ENCODE data around the gene KCNQ1.

KCNQ1 gene

DNA sequence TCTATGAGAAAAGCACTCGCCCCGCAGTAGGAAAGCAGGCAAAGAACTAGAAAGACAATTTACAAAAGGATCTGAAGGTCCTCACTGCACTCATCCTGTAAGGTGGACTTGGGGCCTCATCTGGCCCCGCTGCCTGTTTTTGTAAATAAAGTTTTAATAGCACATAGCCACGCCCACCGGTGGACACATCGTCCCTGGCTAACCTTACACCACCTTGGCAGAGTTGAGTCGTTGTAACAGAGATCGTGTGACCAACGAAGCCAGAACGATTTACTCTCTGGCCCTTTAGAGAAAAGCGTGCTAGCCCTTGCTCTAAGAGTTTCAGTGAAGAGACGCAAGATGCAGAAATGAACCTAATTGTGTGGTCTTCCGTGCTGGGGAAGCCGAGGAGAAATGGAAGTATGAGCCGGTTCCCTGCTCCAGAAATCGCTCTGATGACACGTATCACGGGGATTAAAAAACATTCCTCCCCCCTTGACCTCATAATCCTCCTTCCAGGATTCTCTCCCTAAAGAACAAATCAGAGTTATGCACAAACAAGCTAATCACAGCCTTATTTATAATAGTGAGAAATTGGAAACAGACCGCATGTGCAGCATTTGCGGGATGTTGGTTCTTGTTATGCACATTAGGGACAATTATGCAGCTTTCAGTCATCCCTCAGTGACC is 360.7 kb downstream of the KCNQ1 start:
- no peak for FAIRE-seq

DNA sequence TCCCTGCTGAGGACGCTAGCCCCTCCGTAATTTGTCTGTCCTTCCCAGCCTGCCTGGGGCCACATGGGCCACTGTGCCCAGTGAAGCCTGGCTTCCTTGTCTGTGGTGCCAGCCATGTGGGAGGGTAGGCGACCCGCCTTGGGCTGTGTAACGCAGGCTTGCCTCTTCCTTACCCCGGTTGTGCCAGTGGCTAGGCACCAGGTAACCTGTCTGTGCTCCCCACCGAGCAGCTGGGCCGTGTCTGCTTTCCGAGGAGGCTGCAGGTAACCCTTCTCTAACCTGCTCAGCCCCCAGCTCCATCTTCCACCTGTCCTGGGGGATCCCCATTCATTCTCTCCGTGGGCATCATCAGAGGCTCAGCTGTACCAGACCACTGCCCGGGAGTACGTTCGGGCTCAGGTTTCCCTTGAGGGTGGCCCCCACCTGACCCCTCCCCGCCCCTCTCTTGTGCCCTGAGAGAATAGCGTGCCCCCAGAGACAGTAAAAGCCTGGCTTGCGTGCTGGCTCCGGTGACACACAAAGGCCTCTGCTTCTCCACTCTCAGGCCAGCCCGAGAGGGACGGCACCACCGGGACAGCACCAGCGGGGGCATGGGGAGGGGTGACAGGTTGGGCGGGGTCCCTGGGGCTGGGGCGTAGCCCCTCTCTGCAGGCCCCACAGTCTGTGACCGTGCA is 361.7 kb downstream of the KCNQ1 start:
- FAIRE-seq, result no peak

DNA sequence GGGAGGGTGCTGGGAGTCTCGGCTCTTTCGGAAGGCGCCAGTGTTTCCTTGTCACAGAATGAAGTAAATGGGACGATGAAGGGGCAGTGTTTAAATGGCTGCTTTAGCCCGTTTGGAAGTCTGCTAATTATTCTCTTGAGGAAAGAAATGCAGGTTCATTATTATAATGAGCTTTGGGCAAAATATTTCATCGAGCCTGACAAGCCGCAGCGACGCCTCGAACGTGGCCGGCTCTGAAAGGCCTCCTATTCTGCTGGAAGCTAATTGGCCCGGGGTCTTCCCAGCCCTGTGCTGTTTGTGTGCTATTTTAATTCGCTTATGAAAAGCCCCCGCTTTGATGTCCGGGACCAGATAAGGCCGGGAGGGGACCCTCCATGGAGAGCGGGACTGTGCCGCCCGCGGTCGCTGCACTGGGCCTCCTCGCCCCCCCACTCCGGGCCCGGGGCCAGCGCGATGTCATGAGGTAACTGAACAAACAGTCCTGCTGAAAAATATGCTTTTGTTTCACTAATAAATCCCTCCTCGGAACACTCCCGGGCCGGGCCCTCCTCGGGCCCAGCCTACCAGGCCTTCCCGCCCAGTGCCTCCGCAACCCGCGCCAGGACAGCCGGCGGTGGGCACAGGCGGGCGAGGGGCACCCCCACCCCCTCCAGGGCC is 362.3 kb downstream of the KCNQ1 start:
- no peak for FAIRE-seq

DNA sequence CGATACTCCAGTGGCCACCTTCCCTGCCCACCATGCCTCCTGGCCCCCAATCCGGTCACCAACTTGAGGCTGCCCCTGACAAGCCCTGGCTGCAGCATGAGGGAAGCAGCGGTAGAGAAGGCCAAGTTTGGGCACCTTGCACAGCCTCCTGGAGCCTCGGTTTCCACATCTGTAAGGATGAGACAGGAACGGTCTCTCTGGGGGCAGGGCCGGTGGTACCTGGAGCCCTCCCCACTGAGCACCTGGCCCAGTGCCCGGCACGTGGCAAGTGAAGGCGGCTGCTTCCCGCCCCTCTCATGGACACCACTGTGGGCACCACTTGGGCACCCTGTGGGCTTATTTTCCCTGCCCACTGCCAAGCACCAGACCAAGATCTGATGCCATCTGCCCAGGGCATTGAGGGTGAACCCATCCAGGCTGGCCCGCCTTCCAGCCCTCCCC is 363.0 kb downstream of the KCNQ1 start:
- FAIRE-seq, result no peak

GRCh38 chr11:2808850-2809846 is 364.3 kb downstream of the KCNQ1 start:
- no peak for FAIRE-seq

DNA sequence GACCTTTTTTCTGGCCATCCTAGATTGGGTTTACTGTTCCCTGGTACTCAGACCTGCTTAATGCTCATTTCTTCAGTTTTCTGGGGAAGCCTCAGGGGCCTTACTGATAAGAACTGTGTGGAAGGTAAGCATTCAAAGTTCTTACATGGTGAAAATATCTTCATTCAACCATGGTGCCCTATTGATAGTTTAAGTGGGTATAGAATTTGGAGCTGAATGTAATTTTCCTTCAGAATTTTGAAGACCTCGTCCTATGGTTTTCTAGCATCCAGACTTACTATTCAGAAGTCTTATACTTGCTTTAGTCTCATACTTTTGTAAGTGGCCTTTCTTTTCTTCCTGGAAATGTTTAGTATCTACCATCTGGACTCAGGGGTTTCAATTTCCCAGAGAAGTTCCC is 365.0 kb downstream of the KCNQ1 start:
- no peak for FAIRE-seq

DNA sequence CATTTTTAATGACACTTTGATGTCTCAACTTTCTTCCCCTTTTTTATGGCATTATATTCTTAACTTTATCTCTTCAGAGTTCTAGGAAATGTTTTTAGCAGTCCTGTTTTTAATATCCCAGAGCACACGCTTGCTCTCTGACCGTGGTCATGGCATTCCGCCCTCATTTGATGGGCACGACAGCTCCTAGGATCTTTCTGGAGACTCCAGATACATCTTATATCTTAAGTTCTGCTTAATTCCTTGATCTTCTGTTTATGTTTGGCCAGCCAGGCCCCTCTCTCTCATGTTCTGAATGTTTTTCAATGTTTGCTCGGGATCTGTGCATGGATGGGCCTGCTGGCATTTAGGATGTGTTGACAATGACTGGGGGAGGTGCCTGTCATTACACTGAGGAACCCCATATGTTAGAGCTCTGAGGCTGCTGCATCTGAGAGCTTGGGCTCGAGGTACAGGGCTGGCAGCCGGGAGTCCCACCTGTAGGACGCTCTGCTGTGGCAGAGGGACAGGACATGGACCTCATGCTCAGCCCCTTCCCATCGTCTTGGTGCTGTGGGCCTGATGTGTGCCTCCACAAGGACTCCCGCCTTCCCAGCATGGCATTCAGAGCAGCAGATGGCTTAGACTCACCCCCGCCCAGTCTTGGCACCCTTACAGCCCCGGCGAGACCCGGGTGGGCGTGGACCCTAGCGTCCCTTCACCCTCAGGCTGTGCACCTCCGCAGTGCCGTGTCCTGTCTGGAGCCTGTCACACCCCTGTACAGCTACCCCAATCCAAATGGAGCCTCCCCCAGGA is 365.8 kb downstream of the KCNQ1 start:
- FAIRE-seq, result no peak

- FAIRE-seq, result no peak
These were observed 366.6 kb downstream of the KCNQ1 start for GRCh38 chr11:2811206-2812091.

DNA sequence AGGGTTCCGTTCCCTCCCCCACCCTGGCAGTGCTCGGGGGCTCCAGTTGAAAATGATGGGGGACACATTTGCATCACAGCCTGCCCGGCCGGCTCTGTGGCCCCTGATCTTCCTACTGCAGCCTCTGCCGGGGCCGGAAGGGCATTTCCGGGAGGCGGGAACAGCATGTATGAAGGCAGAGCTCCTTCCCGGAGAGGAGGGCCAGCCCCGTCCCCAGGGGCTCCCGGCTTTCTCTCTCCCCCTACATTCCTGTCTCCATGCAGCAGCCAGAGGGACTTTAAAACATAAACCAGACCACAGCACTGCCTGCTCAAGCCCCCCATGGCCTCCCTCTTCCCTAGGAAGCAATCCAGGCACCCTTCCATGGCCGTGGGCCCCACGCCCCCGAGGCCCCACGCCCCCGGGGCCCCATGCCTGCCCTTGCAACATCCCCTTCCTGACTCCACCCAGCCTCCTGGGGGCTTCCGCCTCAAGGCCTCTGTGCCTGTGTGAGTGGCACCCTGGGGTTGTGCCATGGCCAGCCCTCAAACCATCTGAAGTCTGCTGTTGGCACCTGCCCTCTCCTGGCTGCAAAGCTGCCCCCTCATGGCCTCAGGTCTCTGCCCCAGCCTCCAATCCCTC is 367.7 kb downstream of the KCNQ1 start:
- FAIRE-seq, result no peak

DNA sequence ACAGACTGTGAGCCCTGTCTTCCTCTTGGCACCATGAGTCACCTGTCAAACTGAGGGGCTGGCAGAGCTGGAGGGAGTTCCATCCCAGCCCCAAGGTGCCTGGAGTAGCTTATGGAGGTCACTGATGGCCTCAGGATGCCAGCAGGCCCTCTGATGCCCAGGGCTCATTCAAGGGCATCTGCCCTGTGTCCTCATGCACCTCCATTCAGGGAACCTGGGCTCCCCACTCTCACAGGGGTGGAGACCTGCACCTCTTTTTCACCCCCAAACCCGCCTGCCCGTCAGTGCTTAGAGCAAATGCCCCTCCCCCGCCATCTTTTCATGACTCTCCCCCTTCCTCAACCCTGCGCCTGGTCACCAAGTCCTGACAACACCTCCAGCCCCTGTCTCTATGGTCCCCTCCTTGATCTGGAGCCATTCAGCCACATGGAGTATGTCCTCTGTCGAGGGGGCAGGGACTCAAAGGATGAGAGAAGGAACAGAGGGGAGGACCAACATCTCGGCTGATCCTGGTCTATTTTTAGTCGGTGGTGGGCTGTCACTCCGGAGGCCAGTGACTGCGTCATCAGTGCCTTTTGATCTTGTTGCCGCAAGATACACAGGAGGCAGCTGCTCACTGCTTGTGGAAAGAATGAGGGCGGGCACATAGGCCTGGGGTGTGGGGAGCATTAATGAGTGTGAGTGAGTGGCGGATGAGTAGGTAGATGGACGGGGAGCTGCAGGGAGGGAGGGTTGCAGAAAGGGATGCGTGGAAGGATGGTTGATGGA is 368.5 kb downstream of the KCNQ1 start:
- no peak for FAIRE-seq

DNA sequence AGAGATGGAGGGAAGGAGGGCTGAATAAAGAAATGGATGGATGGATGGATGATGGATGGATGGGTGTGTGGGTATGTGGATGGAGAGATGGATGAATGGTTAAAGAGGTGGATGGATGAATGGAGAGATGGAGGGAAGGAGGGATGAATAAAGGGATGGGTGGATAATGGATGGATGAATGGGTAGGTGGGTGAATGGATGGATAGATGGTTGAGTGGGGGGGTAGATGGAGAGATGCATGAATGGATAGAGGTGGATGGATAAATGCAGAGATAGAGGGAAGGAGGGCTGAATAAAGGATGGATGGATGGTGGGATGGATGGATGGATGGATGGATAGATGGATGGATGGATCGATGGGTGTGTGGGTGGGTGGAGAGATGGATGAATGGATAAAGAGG is 369.2 kb downstream of the KCNQ1 start:
- FAIRE-seq, result no peak

DNA sequence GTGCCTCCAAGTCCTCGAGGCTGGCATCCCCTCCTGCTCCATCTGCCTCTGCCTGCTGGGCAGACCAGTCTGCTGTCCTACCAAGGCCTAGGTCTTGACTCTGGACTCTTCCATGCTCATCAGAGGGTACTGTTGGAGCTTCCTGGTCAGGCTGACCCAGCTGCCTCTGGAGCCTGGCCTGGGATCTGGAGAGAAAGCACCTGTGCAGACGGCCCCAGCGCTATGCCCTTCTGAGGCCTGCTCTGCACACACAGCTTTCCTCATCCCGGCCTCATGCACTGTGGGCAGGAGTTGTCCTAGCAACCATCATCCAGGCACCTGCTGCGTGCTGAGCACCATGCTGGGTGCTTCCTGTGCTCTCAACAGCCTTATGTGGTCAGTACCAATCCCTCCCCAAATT is 369.9 kb downstream of the KCNQ1 start:
- FAIRE-seq, result no peak

- no peak for FAIRE-seq
These were observed 371.1 kb downstream of the KCNQ1 start for GRCh38 chr11:2815762-2816496.

- FAIRE-seq, result no peak
These were observed 371.7 kb downstream of the KCNQ1 start for GRCh38 chr11:2816523-2816922.

DNA sequence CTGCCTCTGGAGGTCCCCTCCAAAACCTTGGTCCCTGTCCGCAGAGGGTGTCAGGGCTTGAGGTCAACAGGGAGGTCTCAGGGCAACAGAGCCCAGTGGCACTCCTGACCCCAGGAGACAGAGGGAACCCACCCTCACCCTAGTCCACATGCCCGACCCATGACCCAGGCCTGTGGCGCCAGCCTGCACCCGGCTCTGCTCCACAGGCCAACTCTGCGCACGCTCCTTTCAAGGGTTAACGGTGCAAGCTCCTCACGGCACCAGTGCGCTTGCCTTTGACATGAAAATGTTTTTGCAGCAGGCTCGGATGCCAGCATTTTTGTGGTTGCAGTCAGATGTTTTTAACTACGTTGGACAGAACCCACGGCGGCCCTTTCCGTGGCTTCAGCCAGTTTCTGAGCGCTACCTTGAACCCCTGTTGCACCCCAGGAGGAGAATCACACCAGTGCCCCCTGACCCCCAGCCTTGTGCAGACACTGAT is 372.2 kb downstream of the KCNQ1 start:
- FAIRE-seq, result no peak

- FAIRE-seq, result no peak
These were observed 372.6 kb downstream of the KCNQ1 start for GRCh38 chr11:2817431-2817830.

GRCh38 chr11:2818021-2818420 is 373.2 kb downstream of the KCNQ1 start:
- FAIRE-seq, result no peak

GRCh38 chr11:2818503-2818902 is 373.7 kb downstream of the KCNQ1 start:
- no peak for FAIRE-seq

GRCh38 chr11:2819316-2819715 is 374.5 kb downstream of the KCNQ1 start:
- FAIRE-seq, result no peak
